NB4 (cell line): ENCODE data around the gene FASLG.

Experiments
- POLR2A ChIP-seq: IDR thresholded peaks from 2 replicates; pipeline ENCODE4 v1.6.1; 2011; ENCODE audit warnings: mild to moderate bottlenecking; ENCODE audit not compliant: insufficient read length; ENCODE audit errors: extremely low read depth
- TF ChIP-seq, protein P1 (sequence below): IDR thresholded peaks from one replicate; pipeline ENCODE4 v1.5.1; 2012; ENCODE audit warnings: low read depth, low read length
- TF ChIP-seq, protein P2 (sequence below): IDR thresholded peaks from 2 replicates; pipeline ENCODE4 v1.6.1; 2011; ENCODE audit warnings: low read depth, low read length

DNA sequence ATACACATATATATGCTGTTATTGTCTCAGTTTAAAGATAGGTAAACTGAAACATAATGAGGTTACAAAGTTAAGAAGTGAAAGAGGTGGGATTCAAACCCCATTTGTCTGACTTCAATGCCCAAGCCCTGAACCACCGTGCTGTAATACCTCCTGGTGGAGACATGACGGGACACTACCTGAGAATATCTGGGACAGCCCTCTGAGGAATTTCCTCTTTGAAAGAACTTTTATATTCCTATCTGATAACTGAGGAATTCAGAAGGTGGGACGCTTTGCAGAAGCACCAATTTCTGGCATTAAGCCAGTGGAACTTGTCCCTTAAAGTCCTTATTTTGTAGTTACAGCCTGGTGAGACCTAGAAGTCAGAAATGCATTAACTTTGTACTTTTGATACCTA lies 32.1 kb upstream of the FASLG start:
- TF ChIP-seq, protein P1, sequence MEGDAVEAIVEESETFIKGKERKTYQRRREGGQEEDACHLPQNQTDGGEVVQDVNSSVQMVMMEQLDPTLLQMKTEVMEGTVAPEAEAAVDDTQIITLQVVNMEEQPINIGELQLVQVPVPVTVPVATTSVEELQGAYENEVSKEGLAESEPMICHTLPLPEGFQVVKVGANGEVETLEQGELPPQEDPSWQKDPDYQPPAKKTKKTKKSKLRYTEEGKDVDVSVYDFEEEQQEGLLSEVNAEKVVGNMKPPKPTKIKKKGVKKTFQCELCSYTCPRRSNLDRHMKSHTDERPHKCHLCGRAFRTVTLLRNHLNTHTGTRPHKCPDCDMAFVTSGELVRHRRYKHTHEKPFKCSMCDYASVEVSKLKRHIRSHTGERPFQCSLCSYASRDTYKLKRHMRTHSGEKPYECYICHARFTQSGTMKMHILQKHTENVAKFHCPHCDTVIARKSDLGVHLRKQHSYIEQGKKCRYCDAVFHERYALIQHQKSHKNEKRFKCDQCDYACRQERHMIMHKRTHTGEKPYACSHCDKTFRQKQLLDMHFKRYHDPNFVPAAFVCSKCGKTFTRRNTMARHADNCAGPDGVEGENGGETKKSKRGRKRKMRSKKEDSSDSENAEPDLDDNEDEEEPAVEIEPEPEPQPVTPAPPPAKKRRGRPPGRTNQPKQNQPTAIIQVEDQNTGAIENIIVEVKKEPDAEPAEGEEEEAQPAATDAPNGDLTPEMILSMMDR, result no peak
- TF ChIP-seq POLR2A, result no peak
- TF ChIP-seq, protein P2, sequence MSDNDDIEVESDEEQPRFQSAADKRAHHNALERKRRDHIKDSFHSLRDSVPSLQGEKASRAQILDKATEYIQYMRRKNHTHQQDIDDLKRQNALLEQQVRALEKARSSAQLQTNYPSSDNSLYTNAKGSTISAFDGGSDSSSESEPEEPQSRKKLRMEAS, result no peak
